Skin epidermis (tissue), 12 donors: ENCODE measurements around the gene PROZ.
A peak's percentile ranks its signal among the peaks of the same experiment; 100 is the strongest.

Experiments
- H3K27ac ChIP-seq, 21 experiments: fragments of 200-600 bp; sonication (generic) in 11 of 21; one replicate each; pipeline ENCODE4 v1.5.0; 2020; ENCODE audit warnings: mild to moderate bottlenecking in 3 of 21, inconsistent platforms in 2 of 21, moderate library complexity in 2 of 21
- H3K4me3 ChIP-seq, 7 experiments: fragments of 200-600 bp; sonication (generic) in 2 of 7; one replicate each; pipeline ENCODE4 v1.5.0; 2020; ENCODE audit warnings: inconsistent platforms in 2 of 7, mild to moderate bottlenecking in 2 of 7, moderate library complexity in 1 of 7

The PROZ gene

DNA sequence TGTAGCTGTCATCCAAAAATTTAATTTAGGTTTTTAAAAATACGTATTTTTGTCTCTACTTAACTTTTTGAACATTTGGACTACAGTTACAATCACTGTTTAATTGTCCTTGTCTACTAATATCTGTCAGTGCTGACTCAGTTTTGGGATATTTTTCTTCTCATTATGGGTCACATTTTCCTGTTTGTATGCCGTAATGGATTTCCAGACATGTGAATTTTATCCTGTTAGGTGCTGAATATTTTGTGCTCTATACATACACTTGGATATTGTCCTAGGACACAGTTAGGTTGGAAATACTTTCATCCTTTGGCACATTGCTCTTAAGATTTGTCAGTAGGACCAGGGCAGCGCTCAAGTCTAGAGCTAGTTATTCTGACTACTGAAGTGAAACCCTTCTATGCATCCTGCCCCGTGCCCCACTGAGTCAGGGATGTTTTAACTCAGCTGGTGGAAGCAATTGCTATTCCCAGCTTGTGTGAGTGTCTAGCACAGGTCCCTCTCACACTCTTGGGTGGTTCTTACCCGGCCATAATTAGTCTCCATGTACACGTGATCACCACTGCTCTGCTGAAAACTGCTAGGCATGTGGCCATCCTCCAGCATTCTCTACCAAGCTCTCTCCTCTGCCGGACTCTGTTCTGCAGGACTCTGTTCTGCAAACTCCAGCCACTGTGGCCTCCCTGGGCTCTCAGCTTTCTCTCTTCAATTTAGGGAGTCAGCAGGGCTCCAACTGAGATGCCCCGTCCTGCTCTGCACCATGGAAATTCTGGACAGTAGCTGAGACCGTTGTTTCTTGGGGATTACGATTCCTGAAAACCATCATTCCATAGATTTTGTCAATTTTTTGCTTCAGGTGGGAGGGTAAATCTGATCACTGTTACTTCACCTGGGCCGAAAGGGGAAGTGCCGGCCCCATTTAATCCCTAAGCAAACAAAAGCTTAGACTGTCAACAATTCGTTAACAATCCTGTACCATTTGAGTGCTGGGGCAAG, 11.1 kb downstream of the PROZ start:
- no peak overlapping the region for H3K27ac ChIP-seq
- H3K4me3 ChIP-seq, result no peak overlapping the region

DNA sequence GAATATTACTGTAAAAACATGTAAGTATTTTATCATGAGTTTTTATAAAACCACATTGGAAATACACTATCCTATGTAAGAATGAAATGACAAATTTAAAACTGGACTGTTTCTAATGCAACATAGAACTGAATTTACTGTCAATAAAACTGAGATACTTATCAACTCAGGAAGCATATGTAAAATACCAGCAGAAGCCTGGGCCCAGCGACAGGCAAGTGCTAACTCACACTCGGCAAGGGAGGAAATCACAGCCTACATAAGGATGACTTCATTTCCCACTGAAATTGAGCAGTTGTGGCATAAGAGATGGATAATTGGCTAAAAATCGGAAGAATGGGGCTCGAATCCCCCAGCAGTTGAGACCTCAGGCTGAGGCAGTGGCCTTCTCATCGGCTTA, 12.1 kb downstream of the PROZ start:
- Histone ChIP-seq H3K4me3 (no peak overlapping the region), H3K27ac (no peak overlapping the region)

DNA sequence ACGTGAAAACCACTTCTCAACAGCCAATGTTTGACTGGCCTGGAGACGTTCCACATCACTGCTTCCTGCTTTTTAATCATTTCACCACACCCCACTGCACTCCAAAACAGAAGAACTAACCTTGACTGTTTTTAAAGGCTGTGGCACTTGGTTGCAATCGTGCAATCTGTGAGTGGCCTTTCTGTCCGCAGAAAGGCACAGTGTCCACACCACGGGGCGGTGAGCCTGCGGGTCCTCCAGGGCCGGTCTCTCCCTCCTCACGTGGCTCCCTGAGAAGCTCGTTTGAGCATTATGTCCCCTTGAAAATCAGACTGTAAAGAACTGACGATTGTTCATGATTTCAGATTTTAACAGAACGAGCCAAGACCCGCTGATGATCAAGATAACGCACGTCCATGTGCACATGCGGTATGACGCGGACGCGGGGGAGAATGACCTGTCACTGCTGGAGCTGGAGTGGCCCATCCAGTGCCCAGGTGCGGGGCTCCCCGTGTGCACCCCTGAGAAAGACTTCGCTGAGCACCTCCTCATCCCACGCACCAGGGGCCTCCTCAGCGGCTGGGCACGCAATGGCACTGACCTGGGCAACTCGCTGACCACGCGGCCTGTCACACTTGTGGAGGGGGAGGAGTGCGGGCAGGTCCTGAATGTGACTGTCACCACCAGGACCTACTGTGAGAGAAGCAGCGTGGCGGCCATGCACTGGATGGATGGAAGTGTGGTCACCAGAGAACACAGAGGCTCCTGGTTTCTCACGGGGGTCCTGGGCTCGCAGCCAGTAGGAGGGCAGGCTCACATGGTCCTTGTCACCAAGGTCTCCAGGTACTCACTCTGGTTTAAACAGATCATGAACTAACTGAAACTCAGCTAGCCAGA, 13.0 kb downstream of the PROZ start:
- Histone ChIP-seq H3K27ac (no peak overlapping the region), H3K4me3 (no peak overlapping the region)

DNA sequence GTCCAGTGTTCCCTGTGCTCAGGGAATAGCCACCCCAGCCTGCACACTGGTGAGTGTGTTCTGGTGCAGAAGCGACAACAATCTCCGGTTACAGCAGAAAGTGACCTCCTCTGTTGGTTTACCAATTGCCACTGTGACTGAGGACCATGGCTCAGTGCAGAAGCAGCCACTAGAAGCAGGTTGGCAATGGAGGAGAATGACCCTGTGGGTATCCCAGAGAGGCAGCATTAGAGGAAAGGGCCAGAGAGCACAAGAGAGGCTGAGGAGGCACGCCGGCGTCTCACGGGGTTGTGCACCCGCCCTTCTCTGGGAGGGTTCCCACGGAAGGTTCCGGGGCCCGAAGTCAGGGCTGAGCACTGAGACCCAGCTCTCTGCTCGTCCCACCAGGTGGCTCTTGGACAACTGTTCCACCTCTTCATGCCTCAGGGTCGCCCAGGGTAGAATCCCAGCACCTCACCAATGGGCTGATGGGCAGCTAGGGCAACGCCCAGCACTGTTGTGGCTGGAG, 14.0 kb downstream of the PROZ start:
- Histone ChIP-seq H3K4me3 (no peak overlapping the region), H3K27ac (no peak overlapping the region)

DNA sequence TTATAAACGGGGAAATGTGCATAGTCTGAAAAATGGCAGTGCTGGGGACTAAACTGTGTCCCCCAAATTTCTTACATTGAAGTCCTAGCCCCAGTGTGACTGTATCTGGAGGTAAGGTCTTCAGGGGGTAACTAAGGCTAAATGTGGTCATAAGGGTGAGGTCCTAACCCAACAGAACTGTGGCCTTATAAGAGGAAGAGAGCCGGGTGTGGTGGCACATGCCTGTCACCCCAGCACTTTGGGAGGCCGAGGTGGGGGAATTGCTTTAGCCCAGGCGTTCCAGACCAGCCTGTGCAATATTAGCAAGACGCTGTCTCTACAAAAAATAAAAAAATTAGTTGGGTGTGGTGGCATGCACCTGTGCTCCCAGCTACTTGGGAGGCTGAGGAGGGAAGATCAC, 17.8 kb downstream of the PROZ start:
- H3K27ac ChIP-seq, result peak overlapping the region in 4 of 21 experiments; percentile 10 to 26 (median 18)
- H3K4me3 ChIP-seq, result no peak overlapping the region

DNA sequence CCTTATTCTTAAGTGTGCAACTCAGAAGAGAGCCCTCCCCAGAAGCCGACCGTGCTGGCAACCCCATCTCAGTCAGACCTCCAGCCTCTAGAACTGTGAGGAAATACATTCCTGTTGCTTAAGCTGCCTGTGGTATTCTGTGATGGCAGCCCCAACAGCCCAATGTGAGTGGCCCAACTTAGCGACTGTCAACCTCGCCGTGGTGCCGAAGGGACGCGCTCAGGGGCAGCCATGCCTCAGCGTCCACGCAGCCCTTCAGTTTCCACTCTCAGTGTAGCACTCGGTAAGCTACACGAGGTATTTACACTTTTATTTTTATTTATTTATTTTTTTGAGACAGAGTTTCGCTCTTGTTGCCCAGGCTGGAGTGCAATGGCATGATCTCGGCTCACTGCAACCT, 18.4 kb downstream of the PROZ start:
- no peak overlapping the region for H3K4me3 ChIP-seq

DNA sequence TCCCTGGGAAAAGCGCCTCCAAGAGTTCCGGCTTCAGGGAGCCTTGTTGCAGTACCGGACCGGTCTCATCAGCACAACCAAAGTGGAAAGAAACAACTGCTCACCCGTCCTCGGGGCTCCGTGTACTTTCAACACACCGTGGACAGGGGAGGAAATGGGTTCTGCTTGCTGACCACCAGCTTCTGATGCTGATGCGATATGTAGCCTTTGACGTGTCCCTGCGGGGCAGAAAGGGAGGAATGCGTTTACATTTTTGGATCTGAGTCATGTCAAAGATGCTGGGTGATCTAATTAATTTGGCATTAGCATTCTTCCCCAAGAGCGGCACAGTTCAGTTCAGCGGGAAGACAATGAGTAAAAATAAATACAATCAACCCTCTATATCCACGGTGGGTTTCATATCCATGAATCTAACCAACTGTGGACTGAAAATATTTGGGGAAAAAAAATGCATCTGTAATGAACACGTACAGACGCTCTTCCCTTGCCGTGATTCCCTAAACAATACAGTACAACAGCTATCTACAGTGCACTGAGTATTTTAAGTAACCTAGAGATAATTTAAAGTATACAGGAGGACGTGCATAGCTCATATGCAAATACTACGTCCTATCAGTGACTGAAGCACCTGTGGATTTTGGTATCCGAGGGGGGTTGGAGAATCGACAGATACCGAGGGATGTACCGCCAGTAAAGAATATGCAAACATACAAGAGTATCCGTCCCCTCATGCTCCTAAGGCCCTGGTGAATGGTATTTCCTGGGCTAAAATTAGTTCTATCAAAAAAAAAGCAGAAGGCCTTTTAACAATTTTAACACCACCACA, 19.8 kb downstream of the PROZ start:
- H3K4me3 ChIP-seq, result no peak overlapping the region
- no peak overlapping the region for H3K27ac ChIP-seq

More for the DNA sequence above, 18.4 kb downstream of the PROZ start:
- H3K27ac ChIP-seq, result peak overlapping the region in 4 of 21 experiments; percentile 10 to 29 (median 18)

DNA sequence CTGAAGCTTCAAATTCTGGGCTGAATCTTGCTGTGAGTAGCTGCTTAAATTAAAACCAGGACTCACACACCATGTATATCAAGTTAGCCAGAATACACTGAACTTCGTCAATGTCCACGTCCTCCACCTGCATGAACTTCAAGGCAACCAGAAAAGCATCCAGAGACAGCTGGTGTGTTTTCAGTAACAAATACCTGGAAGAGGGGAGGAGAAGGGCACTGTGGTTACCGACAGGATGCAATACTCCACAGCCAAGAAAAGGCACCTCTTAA, 20.4 kb downstream of the PROZ start:
- H3K4me3 ChIP-seq, result no peak overlapping the region
- no peak overlapping the region for H3K27ac ChIP-seq

DNA sequence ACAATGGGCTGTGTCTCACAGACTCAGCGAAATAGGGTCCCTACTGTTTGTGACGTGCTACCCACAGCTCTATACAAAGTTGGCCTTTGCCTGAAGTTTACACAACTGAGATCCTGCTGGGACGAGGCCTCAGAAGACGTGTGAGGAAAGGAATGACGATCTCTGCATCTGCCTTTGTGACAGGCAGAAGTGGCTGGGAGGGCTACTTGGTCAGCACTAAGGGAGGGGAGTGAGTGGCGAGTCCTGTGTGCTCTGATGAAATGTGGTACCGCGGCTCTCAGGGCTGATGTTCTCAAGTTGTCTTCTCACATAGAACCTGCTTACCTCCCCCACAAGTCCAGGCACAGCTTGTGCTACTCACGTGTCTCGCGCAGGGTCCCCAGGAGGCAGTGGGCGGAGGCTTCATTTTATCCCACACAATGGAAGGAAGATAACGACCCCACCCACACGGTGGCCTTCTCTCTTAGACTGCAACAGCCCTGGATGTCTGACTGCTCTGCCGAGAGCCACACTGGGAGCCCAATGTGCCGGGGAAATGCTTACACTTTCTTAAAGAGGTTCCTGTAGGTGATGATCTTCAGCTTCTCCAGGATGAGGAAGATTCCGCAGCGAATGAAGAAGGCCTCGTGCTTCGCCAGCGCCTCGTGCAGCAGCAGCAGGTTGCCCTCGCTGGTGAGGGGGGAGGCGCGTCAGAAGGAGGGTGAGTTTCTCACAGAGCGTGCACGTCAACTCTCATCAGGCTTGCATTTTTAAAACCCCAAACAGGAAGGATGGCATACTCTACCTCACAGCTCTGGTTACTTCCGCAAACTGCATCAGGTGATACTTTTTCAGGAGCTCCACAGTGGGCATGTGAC, 21.2 kb downstream of the PROZ start:
- H3K4me3 ChIP-seq, result no peak overlapping the region
- H3K27ac ChIP-seq, result peak overlapping the region in 1 of 21 experiments; percentile 12

DNA sequence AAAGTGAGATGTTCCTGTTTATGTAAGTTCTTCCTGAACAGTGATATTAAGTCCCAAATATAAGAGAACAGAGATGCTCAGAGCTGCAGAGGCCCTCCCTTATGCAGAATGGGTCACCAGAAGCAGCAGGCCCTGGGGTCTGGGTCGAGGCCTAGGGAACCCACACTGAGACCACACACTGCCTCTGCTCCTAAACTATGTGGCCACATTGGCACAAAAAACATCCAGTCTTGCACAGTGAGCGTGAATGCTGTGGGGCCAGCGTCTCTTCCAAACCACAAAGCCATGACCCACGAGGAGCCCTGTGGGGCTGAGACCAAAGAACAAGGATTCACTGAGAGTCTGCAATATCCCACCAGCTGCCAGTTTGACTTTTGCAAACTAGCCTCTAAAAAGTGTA, 23.6 kb downstream of the PROZ start:
- H3K4me3 ChIP-seq, result no peak overlapping the region
- no peak overlapping the region for H3K27ac ChIP-seq

DNA sequence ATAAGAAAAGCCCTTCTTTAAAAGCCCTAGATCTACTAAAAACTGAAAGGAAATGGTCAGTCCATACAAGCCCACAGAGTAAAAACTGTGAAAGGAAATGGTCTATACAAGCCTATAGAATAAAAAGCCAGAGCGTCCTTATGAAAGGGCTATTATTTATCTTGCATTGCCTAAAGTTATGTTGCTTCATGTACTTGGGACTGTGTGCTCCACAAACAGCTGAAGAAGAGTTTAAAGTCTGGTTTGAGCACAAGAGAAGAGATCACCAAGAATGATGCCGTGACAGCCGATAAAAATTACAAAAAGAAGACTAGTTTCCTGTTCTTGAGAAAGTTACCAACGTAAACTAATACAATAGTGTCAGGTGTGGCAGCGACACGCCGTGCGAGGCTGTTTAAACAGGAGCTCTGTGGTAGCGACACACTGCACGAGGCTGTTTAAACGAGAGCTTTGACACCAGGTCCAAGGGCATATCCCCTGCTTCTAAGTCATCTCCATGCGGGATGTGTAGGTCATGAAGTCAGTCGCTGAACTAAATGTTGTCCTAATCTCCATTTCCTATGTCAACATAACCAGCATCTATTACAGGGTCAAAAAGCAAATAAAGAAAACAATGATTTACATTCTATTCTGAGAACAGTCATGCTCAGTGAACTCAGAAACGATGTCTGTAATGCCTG, 25.1 kb downstream of the PROZ start:
- no peak overlapping the region for H3K27ac ChIP-seq
- no peak overlapping the region for H3K4me3 ChIP-seq

DNA sequence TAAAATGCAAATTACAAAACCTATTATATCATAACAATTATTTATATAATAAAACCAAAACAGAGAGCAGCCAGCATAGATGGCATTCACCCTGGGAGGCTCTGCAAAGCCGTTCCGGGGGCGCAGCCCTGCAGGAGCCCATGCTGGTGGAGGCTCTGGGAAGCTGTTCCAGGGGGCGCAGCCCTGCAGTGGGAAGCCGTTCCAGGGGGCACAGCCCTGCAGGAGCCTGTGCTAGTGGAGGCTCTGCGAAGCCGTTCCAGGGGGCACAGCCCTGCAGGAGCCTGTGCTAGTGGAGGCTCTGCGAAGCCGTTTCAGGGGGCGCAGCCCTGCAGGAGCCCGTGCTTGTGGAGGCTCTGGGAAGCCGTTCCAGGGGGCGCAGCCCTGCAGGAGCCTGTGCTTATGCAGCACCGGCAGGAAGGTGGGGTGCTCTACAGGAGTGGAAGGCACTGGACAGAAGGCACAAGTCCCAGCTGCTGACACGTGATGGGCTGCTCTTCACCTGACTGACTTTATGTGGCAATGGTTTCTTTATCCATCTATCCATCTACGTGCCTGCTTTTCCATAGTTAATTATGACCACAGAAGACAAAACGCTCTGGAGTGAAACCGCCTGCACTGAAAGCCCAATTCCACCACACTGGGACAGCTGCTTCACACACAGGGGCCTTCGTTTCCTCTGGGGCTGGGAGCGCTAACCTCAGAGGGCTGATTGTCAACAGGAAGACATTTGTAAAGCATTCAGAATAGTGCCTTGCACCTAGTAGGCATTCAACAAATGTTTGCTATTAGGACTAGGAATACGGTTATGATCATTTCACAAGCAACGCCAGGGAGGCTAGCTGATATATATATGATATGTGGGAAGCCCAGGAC, 26.4 kb downstream of the PROZ start:
- Histone ChIP-seq H3K4me3 (no peak overlapping the region), H3K27ac (peak overlapping the region in 7 of 21 experiments; percentile 10 to 83 (median 52))

DNA sequence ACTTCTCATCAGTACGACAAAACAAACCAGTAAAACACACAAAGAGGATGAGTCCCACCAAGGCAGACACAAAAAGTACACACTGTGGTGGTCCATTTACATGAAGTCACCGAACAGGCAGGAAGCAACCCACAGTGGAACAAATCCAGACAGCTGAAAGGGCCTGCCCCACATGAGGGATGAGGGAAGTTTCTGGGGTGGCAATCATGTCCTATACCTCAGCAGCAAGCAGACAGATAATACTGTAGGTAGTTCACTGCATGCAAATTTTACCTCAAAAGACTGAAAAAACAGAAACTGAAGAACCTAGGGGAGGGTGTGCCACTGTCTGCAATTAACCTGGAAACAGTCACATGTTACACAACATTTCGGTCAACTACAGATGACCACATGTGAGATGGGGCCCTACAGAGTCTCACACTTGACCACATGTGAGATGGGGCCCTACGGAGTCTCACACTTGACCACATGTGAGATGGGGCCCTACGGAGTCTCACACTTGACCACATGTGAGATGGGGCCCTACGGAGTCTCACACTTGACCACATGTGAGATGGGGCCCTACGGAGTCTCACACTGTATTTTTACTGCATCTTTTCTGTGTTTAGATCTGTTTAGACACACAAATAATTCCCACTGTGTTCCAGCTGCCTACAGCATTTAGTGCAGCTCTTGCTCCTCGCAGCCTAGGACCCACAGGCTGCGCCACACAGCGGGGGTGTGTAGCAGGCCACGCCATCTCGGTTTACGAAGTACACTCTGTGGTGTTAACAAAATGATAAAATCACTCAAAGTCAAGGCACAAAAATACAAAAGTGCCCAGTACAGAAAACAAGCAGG, 27.8 kb downstream of the PROZ start:
- H3K27ac ChIP-seq, result peak overlapping the region in 14 of 21 experiments; percentile 13 to 85 (median 60)

DNA sequence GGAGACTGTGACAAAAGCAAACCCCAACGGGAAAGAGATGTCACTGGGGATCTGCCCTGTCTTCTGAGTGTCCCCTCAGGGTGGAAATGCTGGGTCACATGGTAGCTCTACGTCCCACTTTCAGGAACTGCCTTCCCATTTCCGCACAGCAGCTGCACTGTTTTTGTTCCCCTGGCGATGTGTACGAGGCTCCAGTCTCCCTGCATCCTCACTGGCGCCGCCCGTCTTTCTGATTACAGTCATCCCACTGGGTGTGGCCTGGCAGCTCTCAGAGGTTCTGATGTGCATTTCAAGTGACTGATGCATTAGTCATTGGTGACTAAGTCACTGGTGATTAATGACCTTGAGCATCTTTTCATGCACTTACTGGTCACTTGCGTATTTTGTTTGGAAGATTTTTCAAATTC, 28.8 kb downstream of the PROZ start:
- H3K4me3 ChIP-seq, result no peak overlapping the region
- peak overlapping the region in 15 of 21 experiments; percentile 27 to 85 (median 60) for H3K27ac ChIP-seq

More for the DNA sequence above, 27.8 kb downstream of the PROZ start:
- H3K4me3 ChIP-seq, result no peak overlapping the region

DNA sequence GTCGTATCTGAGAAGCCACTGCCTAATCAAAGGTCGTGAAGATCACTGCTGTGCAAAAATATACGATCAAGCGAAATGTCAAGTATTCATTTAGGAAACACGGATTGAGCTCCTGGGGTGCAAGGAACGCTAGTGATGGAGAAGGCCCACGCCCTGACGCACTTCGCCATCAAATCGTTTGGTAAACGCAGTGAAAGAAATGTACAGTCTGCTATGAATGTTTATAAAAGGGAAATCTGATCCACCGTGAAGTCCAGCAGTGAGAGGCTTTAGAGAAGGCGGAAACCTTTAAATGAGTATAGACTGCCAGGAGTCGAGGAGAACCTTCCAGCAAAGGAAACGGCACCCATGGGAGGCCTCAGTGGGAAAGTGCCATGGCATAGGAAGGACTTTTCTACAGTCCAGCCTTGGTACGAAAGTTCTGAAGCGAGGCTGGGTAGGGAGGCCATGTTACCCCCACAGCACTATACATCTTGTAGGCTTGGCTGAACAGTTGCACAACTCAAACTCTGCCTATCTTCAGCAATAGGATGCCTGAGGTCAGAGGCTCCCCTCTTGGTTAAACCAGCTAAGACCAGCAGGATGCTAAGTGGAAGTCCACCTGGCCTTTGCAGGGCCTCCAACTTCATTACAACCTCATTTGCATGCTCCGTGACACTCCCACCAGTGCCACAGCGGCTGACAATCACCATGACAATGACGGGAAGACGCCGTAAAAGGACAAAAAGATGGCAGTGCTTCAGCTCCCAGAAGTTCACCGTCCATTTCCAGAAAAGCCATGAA, 29.6 kb downstream of the PROZ start:
- peak overlapping the region in 8 of 21 experiments; percentile 2 to 78 (median 48) for H3K27ac ChIP-seq

More for the DNA sequence above, 29.6 kb downstream of the PROZ start:
- H3K4me3 ChIP-seq, result no peak overlapping the region
